Natural killer cell (primary cell): Measurements from ENCODE around the gene SART1. TPM values are rescaled to one million over a fixed set of nuclear protein-coding genes. Genes with fewer than 3 reads are reported as not detected.

ENCODE experiments used
- ATAC-seq, 3 donors: fragments of 150-1000 bp in 2 of 3; fragments of 200-7000 bp in 1 of 3; cut with Tn5 transposase; 1 replicate in 1 of 3; 2 replicates in 2 of 3; pipeline ENCODE4 v1.10.0; 2021; ENCODE audit warnings: mild to moderate bottlenecking in 2 of 3, moderate library complexity in 2 of 3
- DNase-seq, 2 donors: peaks; one replicate each; pipeline versions ENCODE4 v3.0.0 to v3.0.0-alpha.2; 2013 to 2021; ENCODE audit warnings: mixed read lengths in 1 of 2
- H3K27ac ChIP-seq: one replicate; pipeline ENCODE4 v1.5.1; 2013; ENCODE audit warnings: mild to moderate bottlenecking, low read length
- H3K27me3 ChIP-seq: one replicate; pipeline ENCODE4 v1.6.1; 2013; ENCODE audit warnings: low read length; ENCODE audit not compliant: control insufficient read depth, insufficient read depth
- H3K36me3 ChIP-seq: one replicate; pipeline ENCODE4 v1.6.1; 2013; ENCODE audit warnings: low read length; ENCODE audit not compliant: control insufficient read depth, insufficient read depth
- H3K4me1 ChIP-seq: one replicate; pipeline ENCODE4 v1.6.1; 2013; ENCODE audit warnings: low read length; ENCODE audit not compliant: control insufficient read depth, insufficient read depth
- H3K4me3 ChIP-seq: one replicate; pipeline ENCODE4 v1.5.1; 2013; ENCODE audit warnings: low read length
- H3K9me3 ChIP-seq: one replicate; pipeline ENCODE4 v1.6.1; 2013; ENCODE audit warnings: low read length; ENCODE audit not compliant: control insufficient read depth, insufficient read depth
- H3K27ac Mint-ChIP-seq, 2 donors: one replicate each; pipeline ENCODE4 v1.8.0; 2022; ENCODE audit warnings: mild to moderate bottlenecking in 2 of 2, mixed read lengths in 2 of 2, moderate library complexity in 1 of 2
- H3K27me3 Mint-ChIP-seq, 2 donors: one replicate each; pipeline ENCODE4 v1.8.0; 2022; ENCODE audit warnings: low read depth in 2 of 2, mixed read lengths in 2 of 2
- H3K36me3 Mint-ChIP-seq: one replicate; pipeline ENCODE4 v1.8.0; 2022; ENCODE audit warnings: mixed read lengths
- H3K4me1 Mint-ChIP-seq, 2 donors: one replicate each; pipeline ENCODE4 v1.8.0; 2022; ENCODE audit warnings: mixed read lengths in 2 of 2
- H3K4me3 Mint-ChIP-seq: one replicate; pipeline ENCODE4 v1.8.0; 2022; ENCODE audit warnings: mild to moderate bottlenecking, moderate library complexity, mixed read lengths
- H3K9me3 Mint-ChIP-seq, 2 donors: one replicate each; pipeline ENCODE4 v1.8.0; 2022; ENCODE audit warnings: mixed read lengths in 2 of 2
- WGBS: methylation state at CpG from one replicate; pipeline ENCODE4 v1.1.7; 2013; ENCODE audit warnings: missing lambda C conversion rate; ENCODE audit not compliant: insufficient coverage; 5-methylcytosine and 5-hydroxymethylcytosine counted together
- intact Hi-C: fragments of 100-400 bp; cut with micrococcal nuclease; formaldehyde crosslinking; loops from one replicate; pipeline ENCODE4 v1.14.2; 2022
- total RNA-seq, 4 donors: library from RNA; stranded (reverse); fragments of 120-200 nt in 1 of 4; gene quantifications; one replicate each; pipeline versions ENCODE4 v1.2.3 to v1.2.4, GENCODE V29; 2013 to 2022
- TF ChIP-seq, protein P1 (sequence below): fragments of 200-600 bp; IDR thresholded peaks from one replicate; pipeline ENCODE4 v1.8.0; 2022; ENCODE audit warnings: antibody characterized with exemption

Gene SART1
- total RNA-seq, 3 donors from 2014 or later (not counting 1 experiment from before 2014, with no cell fraction given) = 103 to 123 (median 115) TPM

DNA sequence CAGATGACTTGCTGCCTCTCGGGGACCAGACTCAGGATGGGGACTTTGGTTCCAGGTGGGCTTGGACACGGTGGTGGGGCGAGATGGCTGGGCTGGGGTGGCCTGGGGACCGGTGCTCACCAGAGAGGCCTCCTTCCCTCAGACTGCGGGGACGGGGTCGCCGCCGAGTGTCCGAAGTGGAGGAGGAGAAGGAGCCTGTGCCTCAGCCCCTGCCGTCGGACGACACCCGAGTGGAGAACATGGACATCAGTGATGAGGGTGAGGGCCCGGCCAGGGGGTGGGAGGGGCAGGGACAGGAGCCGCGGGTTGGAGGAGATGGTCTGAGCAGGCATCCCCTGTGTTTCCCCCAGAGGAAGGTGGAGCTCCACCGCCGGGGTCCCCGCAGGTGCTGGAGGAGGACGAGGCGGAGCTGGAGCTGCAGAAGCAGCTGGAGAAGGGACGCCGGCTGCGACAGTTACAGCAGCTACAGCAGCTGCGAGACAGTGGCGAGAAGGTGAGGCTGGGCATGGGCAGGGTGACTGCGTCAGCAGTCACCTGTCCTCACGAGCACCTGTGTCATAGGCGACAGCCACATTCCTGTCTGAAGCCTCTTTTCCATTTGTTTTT is 5.9 kb downstream of the SART1 start:
- Histone ChIP-seq H3K27me3 (no peaks in the 10 kb centered on the region), H3K4me1 (peaks cover 16% of the 10 kb centered on the region), H3K36me3 (peaks cover 67% of the 10 kb centered on the region), H3K4me3 (no peak overlapping the region), H3K27ac (no peak overlapping the region), H3K9me3 (no peaks in the 10 kb centered on the region)
- Mint-ChIP-seq H3K36me3 (no peaks in the 10 kb centered on the region), H3K27ac (no peak overlapping the region), H3K4me3 (no peak overlapping the region), H3K27me3 (no peaks in the 10 kb centered on the region), H3K9me3 (no peaks in the 10 kb centered on the region), H3K4me1 (peaks cover 20 to 50% of the 10 kb centered on the region in 2 donors)
- WGBS = 97% methylated on average over 30 of the region's 30 CpGs
- DNase-seq (no peak), ATAC-seq (no peak)
- intact Hi-C loops = no loop called here
- TF ChIP-seq, protein P1, sequence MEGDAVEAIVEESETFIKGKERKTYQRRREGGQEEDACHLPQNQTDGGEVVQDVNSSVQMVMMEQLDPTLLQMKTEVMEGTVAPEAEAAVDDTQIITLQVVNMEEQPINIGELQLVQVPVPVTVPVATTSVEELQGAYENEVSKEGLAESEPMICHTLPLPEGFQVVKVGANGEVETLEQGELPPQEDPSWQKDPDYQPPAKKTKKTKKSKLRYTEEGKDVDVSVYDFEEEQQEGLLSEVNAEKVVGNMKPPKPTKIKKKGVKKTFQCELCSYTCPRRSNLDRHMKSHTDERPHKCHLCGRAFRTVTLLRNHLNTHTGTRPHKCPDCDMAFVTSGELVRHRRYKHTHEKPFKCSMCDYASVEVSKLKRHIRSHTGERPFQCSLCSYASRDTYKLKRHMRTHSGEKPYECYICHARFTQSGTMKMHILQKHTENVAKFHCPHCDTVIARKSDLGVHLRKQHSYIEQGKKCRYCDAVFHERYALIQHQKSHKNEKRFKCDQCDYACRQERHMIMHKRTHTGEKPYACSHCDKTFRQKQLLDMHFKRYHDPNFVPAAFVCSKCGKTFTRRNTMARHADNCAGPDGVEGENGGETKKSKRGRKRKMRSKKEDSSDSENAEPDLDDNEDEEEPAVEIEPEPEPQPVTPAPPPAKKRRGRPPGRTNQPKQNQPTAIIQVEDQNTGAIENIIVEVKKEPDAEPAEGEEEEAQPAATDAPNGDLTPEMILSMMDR = no peak

GRCh38 chr11:65968600-65969482 is 7.3 kb downstream of the SART1 start:
- H3K36me3 Mint-ChIP-seq = no peaks in the 10 kb centered on the region
- Histone ChIP-seq H3K9me3 (no peaks in the 10 kb centered on the region), H3K27ac (no peak overlapping the region), H3K4me3 (no peak overlapping the region), H3K36me3 (peaks cover 68% of the 10 kb centered on the region), H3K27me3 (no peaks in the 10 kb centered on the region), H3K4me1 (peaks cover 2% of the 10 kb centered on the region)
- TF ChIP-seq, protein P1 = no peak
- 97% methylated on average over 15 of the region's 15 CpGs for WGBS
- intact Hi-C loops = no loop called here
- ATAC-seq = no peak
- H3K27ac Mint-ChIP-seq = peak overlapping the region in 1 of 2 donors; percentile 59
- H3K9me3 Mint-ChIP-seq = no peaks in the 10 kb centered on the region
- no peak overlapping the region for H3K4me3 Mint-ChIP-seq
- H3K27me3 Mint-ChIP-seq = no peaks in the 10 kb centered on the region
- H3K4me1 Mint-ChIP-seq = peaks cover 10 to 40% of the 10 kb centered on the region in 2 donors
- no peak for DNase-seq

DNA sequence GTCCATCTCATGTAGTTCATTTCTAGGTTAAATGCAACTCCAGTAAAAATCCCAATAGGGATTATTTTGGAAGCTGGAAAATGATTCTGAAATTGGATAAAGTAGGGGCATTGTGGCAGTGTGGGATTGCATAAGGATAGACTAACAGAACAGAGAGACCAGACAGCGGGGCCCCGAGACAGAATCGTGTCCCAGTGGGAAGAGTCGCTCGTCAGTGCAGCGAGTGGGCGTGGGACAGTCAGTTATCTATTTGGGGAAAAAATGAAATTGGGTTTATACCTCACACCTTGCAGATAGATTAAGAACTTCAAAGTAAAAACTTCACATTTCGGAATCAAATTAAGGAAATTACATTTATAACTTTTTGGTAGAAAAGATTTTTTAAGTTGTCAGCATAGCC is 10.6 kb downstream of the SART1 start:
- Mint-ChIP-seq H3K27me3 (no peaks in the 10 kb centered on the region), H3K36me3 (no peaks in the 10 kb centered on the region), H3K9me3 (no peaks in the 10 kb centered on the region), H3K4me1 (peaks cover 26 to 45% of the 10 kb centered on the region in 2 donors), H3K27ac (peak overlapping the region; percentile 35 to 49), H3K4me3 (no peak overlapping the region)
- DNase-seq (no peak), ATAC-seq (no peak)
- Histone ChIP-seq H3K4me1 (peaks cover 14% of the 10 kb centered on the region), H3K36me3 (peaks cover 44% of the 10 kb centered on the region), H3K4me3 (no peak overlapping the region), H3K27ac (no peak overlapping the region), H3K27me3 (no peaks in the 10 kb centered on the region), H3K9me3 (no peaks in the 10 kb centered on the region)
- 99% methylated on average over 7 of the region's 8 CpGs for WGBS
- TF ChIP-seq, protein P1 = no peak
- intact Hi-C loops = no loop called here
